Panc1 (cell line): ENCODE measurements around the gene MLST8.
"Not testable (repeated sequence)": the region's sequence is repeated elsewhere in the genome, so short reads cannot be mapped to it uniquely, and the experiment has no call there.

Experiments
- POLR2AphosphoS5 ChIP-seq: IDR thresholded peaks from 2 replicates; pipeline ENCODE4 v1.6.1; 2012; ENCODE audit warnings: mild to moderate bottlenecking, low read depth, low read length, moderate library complexity
- SIN3A ChIP-seq: IDR thresholded peaks from 2 replicates; pipeline ENCODE4 v1.6.1; 2012; ENCODE audit warnings: low read depth, mild to moderate bottlenecking, low read length, moderate library complexity, borderline replicate concordance; ENCODE audit not compliant: insufficient read depth
- TCF7L2 ChIP-seq: IDR thresholded peaks from 2 replicates; pipeline ENCODE4 v1.6.1; 2011; ENCODE audit warnings: mild to moderate bottlenecking, low read depth, low read length, inconsistent platforms
- TF ChIP-seq, protein P1 (sequence below): fragments of 450-650 bp; IDR thresholded peaks from 2 replicates; pipeline ENCODE4 v1.5.1; 2017; ENCODE audit warnings: mild to moderate bottlenecking
- TF ChIP-seq, protein P2 (sequence below), 2 experiments: IDR thresholded peaks; 2 replicates each; pipeline ENCODE4 v1.6.1; 2011 to 2012; ENCODE audit warnings: low read depth in 2 of 2, control low read depth in 1 of 2, low read length in 1 of 2, mild to moderate bottlenecking in 1 of 2, moderate library complexity in 1 of 2; ENCODE audit not compliant: insufficient read depth in 1 of 2

DNA sequence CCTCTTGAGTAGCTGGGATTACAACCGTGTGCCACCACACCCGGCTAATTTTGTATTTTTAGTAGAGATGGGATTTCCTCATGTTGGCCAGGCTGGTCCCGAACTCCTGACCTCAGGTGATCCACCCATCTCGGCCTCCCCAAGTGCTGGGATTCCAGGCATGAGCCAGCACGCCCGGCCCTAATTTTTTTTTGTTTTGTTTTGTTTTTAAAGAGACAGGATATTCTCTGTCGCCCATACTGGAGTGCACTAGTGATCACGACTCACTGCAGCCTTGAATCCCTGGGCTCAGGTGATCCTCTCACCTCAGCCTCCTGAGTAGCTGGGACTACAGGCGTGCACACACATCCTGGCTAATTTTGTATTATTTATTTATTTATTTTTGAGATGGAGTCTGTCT lies 35.1 kb downstream of the MLST8 start:
- TF ChIP-seq, protein P1, sequence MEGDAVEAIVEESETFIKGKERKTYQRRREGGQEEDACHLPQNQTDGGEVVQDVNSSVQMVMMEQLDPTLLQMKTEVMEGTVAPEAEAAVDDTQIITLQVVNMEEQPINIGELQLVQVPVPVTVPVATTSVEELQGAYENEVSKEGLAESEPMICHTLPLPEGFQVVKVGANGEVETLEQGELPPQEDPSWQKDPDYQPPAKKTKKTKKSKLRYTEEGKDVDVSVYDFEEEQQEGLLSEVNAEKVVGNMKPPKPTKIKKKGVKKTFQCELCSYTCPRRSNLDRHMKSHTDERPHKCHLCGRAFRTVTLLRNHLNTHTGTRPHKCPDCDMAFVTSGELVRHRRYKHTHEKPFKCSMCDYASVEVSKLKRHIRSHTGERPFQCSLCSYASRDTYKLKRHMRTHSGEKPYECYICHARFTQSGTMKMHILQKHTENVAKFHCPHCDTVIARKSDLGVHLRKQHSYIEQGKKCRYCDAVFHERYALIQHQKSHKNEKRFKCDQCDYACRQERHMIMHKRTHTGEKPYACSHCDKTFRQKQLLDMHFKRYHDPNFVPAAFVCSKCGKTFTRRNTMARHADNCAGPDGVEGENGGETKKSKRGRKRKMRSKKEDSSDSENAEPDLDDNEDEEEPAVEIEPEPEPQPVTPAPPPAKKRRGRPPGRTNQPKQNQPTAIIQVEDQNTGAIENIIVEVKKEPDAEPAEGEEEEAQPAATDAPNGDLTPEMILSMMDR: not testable (repeated sequence)
- not testable (repeated sequence) for TF ChIP-seq POLR2AphosphoS5, TCF7L2, SIN3A
- TF ChIP-seq, protein P2, sequence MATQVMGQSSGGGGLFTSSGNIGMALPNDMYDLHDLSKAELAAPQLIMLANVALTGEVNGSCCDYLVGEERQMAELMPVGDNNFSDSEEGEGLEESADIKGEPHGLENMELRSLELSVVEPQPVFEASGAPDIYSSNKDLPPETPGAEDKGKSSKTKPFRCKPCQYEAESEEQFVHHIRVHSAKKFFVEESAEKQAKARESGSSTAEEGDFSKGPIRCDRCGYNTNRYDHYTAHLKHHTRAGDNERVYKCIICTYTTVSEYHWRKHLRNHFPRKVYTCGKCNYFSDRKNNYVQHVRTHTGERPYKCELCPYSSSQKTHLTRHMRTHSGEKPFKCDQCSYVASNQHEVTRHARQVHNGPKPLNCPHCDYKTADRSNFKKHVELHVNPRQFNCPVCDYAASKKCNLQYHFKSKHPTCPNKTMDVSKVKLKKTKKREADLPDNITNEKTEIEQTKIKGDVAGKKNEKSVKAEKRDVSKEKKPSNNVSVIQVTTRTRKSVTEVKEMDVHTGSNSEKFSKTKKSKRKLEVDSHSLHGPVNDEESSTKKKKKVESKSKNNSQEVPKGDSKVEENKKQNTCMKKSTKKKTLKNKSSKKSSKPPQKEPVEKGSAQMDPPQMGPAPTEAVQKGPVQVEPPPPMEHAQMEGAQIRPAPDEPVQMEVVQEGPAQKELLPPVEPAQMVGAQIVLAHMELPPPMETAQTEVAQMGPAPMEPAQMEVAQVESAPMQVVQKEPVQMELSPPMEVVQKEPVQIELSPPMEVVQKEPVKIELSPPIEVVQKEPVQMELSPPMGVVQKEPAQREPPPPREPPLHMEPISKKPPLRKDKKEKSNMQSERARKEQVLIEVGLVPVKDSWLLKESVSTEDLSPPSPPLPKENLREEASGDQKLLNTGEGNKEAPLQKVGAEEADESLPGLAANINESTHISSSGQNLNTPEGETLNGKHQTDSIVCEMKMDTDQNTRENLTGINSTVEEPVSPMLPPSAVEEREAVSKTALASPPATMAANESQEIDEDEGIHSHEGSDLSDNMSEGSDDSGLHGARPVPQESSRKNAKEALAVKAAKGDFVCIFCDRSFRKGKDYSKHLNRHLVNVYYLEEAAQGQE (IDR thresholded peaks at IDR 0.05; ENCODE audit: insufficient read depth in 1 of 2, low read depth in 2 of 2, low read length in 1 of 2): not testable (repeated sequence)
